ENCODE data around the gene CES5A. TPM values are rescaled to one million over a fixed set of nuclear protein-coding genes. Genes with fewer than 3 reads are reported as not detected.
"Not testable (repeated sequence)": the region's sequence is repeated elsewhere in the genome, so short reads cannot be mapped to it uniquely, and the experiment has no call there.

Gene CES5A
- total RNA-seq, 1 donor from 2014 or later = not detected

GRCh38 chr16:55836158-55836611 is 39.0 kb downstream of the CES5A start:
- Mint-ChIP-seq H3K9me3 (no peaks in the 10 kb centered on the region), H3K4me3 (no peak overlapping the region), H3K4me1 (peaks cover 2% of the 10 kb centered on the region), H3K36me3 (ENCODE audit: low read depth) (no peaks in the 10 kb centered on the region), H3K27ac (no peak overlapping the region), H3K27me3 (no peaks in the 10 kb centered on the region)
- no peak for TF ChIP-seq CTCF (IDR thresholded peaks at IDR 0.05)
- intact Hi-C loops (cut with micrococcal nuclease) = no loop called here
- ChIA-PET POLR2A (no interaction called here), CTCF (no interaction called here)
- DNase-seq = no peak
- no peak for ATAC-seq (ENCODE audit: low read depth)

- H3K36me3 Mint-ChIP-seq (ENCODE audit: low read depth) = no peaks in the 10 kb centered on the region
- no peaks in the 10 kb centered on the region for H3K27me3 Mint-ChIP-seq
- no peak for TF ChIP-seq CTCF (IDR thresholded peaks at IDR 0.05)
- DNase-seq (no peak), ATAC-seq (ENCODE audit: low read depth) (no peak)
- CTCF ChIA-PET = no interaction called here
- no peak overlapping the region for H3K27ac Mint-ChIP-seq
- POLR2A ChIA-PET = no interaction called here
- H3K4me1 Mint-ChIP-seq = peaks cover 2% of the 10 kb centered on the region
- no peak overlapping the region for H3K4me3 Mint-ChIP-seq
- no peaks in the 10 kb centered on the region for H3K9me3 Mint-ChIP-seq
- intact Hi-C loops (cut with micrococcal nuclease) = no loop called here
These were observed 39.6 kb downstream of the CES5A start for GRCh38 chr16:55835581-55835980.

- intact Hi-C loops (cut with micrococcal nuclease); ATAC-seq (ENCODE audit: low read depth); H3K27me3 Mint-ChIP-seq; H3K9me3 Mint-ChIP-seq; POLR2A ChIA-PET; DNase-seq; H3K36me3 Mint-ChIP-seq (ENCODE audit: low read depth); CTCF ChIA-PET; H3K4me1 Mint-ChIP-seq; H3K4me3 Mint-ChIP-seq; H3K27ac Mint-ChIP-seq: not testable (repeated sequence)
These were observed 40.0 kb downstream of the CES5A start for GRCh38 chr16:55835173-55835572.

- DNase-seq (no peak), ATAC-seq (ENCODE audit: low read depth) (no peak)
- ChIA-PET CTCF (interaction anchor here (1.3 kb wide), 1 partner anchor 8 kb away, joined by 3 read pairs; no protein-coding TSS in a partner anchor), POLR2A (no interaction called here)
- H3K27me3 Mint-ChIP-seq = peaks cover 3% of the 10 kb centered on the region
- H3K27ac Mint-ChIP-seq = no peak overlapping the region
- TF ChIP-seq CTCF (IDR thresholded peaks at IDR 0.05) = no peak
- no peaks in the 10 kb centered on the region for H3K36me3 Mint-ChIP-seq (ENCODE audit: low read depth)
- H3K9me3 Mint-ChIP-seq = no peaks in the 10 kb centered on the region
- H3K4me1 Mint-ChIP-seq = peaks cover 2% of the 10 kb centered on the region
- H3K4me3 Mint-ChIP-seq = no peak overlapping the region
- intact Hi-C loops (cut with micrococcal nuclease) = no loop called here
These were observed 41.1 kb downstream of the CES5A start for GRCh38 chr16:55834049-55834448.

- ChIA-PET POLR2A (no interaction called here), CTCF (interaction anchor here (1.3 kb wide), 1 partner anchor 9 kb away, joined by 3 read pairs; no protein-coding TSS in a partner anchor)
- no peak for TF ChIP-seq CTCF (IDR thresholded peaks at IDR 0.05)
- intact Hi-C loops (cut with micrococcal nuclease) = no loop called here
- Mint-ChIP-seq H3K36me3 (ENCODE audit: low read depth) (no peaks in the 10 kb centered on the region), H3K9me3 (no peaks in the 10 kb centered on the region), H3K4me3 (no peak within 1 kb of the TSS), H3K27me3 (peaks cover 3% of the 10 kb centered on the region), H3K4me1 (peaks cover 2% of the 10 kb centered on the region), H3K27ac (no peak within 1 kb of the TSS)
- DNase-seq (no peak), ATAC-seq (ENCODE audit: low read depth) (no peak)
These were observed 42.1 kb downstream of the CES5A start, which contains the start of gene CES1 for GRCh38 chr16:55832773-55833691. Gene CES1 (minus strand): TSS chr16:55833096. CDS start chr16:55833055, 41 bp downstream.
